Measurements from ENCODE around the gene INSRR. TPM values are rescaled to one million over a fixed set of nuclear protein-coding genes. Genes with fewer than 3 reads are reported as not detected.

Gene INSRR
- total RNA-seq, 6 experiments from 2014 or later = not detected

DNA sequence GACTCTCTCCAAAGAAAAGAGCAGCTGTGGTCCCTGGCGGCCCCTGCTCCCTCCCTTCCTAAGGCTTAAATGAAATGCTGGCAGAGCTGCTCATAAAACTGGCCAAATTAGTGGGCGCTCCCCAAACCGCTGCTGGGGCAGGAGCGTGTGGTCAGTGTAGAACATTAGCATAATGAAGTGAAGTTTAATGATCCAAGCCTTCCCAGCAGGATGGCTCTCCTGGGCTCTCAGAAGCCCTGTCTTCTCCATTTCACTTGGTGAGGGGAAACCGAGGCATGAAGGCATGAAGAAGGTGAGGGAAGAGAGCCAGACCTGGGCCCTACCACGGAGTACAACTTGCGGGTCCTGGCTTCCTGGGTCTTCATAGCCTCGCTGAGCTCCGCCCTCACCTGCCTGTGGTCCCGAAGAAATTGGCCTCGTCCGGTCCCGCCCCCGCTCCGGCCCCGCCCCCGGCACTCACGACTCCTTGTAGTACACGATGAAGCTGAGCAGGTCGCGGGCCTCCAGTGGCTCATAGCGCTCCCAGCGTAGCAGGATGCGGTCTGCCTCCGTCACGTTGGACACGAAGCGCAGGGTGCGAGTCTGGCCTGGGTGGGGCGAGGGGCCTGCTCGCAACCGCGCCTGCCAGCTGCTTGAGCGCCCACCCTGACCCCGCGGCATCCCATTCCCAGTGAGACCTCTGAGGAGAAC lies 10.3 kb downstream of the INSRR start:
- Mint-ChIP-seq H3K9me3 (no peaks in the 10 kb centered on the region), H3K4me3 (no peak overlapping the region), H3K27ac (no peak overlapping the region), H3K4me1 (ENCODE audit: low read depth) (no peaks in the 10 kb centered on the region), H3K36me3 (ENCODE audit: low read depth) (no peaks in the 10 kb centered on the region), H3K27me3 (ENCODE audit: insufficient read depth) (peaks cover 50% of the 10 kb centered on the region)
- DNase-seq = no peak
- TF ChIP-seq, protein P1, sequence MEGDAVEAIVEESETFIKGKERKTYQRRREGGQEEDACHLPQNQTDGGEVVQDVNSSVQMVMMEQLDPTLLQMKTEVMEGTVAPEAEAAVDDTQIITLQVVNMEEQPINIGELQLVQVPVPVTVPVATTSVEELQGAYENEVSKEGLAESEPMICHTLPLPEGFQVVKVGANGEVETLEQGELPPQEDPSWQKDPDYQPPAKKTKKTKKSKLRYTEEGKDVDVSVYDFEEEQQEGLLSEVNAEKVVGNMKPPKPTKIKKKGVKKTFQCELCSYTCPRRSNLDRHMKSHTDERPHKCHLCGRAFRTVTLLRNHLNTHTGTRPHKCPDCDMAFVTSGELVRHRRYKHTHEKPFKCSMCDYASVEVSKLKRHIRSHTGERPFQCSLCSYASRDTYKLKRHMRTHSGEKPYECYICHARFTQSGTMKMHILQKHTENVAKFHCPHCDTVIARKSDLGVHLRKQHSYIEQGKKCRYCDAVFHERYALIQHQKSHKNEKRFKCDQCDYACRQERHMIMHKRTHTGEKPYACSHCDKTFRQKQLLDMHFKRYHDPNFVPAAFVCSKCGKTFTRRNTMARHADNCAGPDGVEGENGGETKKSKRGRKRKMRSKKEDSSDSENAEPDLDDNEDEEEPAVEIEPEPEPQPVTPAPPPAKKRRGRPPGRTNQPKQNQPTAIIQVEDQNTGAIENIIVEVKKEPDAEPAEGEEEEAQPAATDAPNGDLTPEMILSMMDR (IDR thresholded peaks at IDR 0.05) = no peak

DNA sequence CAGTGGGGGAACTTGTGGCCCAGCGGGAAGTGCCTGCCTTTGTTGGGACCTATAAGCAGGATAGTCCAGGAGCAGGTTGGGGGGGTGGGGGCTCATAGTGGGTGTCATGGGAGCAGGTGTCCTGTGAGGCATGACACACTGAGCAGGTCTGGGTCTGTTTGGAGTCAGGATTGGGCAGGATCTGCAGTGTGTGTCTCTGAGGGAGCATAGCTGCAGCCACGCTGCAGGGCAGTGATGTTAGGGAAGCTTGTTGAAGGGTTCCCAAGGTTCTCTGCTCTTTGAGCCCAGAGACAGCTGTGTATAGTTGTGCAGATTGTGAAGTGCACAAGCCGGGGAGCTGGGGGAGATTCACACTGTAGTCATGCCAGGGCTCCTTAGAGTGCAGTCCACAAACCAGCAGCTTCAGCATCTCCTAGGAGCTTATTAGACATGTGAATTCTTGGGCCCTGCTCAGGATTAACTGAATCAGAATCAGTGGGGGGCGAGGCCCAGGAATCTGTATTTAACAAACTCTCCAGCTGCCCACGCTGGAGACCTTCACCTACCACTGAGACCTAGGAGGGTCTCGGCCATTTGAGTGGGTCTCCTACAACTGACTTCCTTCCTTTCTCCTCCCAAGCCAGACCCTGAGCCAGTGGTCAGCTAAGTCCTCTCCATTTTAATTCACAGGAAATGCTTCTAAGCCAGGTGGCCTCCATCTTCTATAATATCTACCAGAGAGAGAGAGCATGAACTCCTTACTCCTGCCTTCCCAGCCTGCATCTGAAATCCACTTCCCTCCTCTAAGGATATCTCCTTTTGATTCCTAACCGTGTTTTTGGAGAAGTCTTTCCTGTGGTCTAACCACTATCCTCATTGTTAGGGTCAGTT lies 11.1 kb downstream of the INSRR start:
- Mint-ChIP-seq H3K36me3 (ENCODE audit: low read depth) (no peaks in the 10 kb centered on the region), H3K27me3 (ENCODE audit: insufficient read depth) (peaks cover 48% of the 10 kb centered on the region), H3K9me3 (no peaks in the 10 kb centered on the region), H3K4me1 (ENCODE audit: low read depth) (no peaks in the 10 kb centered on the region), H3K27ac (no peak overlapping the region), H3K4me3 (no peak overlapping the region)
- TF ChIP-seq, protein P1 (IDR thresholded peaks at IDR 0.05) = no peak
- DNase-seq = no peak

DNA sequence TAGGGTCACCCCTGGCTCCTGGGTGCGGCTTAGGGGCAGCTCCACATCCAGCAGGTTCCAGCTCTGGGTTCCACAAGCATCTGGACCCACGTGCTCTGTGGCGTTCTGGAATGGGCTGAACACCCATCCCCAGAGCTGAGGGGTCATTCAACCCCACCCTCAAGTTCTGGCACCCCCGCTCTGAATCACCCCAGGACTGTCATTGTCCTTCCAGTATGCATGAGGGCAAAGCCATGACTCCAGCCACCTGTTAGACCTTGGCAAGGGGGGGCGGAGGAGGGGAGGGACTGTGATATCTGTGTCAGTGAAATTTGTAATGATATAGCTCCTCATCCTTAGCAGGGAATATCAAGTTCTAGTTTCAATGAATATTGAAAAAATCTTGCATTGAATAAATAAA lies 12.3 kb downstream of the INSRR start:
- Mint-ChIP-seq H3K27me3 (ENCODE audit: insufficient read depth) (peaks cover 42% of the 10 kb centered on the region), H3K36me3 (ENCODE audit: low read depth) (no peaks in the 10 kb centered on the region), H3K9me3 (no peaks in the 10 kb centered on the region), H3K4me3 (no peak overlapping the region), H3K27ac (no peak overlapping the region), H3K4me1 (ENCODE audit: low read depth) (no peaks in the 10 kb centered on the region)
- TF ChIP-seq, protein P1 (IDR thresholded peaks at IDR 0.05) = no peak
- DNase-seq = no peak

DNA sequence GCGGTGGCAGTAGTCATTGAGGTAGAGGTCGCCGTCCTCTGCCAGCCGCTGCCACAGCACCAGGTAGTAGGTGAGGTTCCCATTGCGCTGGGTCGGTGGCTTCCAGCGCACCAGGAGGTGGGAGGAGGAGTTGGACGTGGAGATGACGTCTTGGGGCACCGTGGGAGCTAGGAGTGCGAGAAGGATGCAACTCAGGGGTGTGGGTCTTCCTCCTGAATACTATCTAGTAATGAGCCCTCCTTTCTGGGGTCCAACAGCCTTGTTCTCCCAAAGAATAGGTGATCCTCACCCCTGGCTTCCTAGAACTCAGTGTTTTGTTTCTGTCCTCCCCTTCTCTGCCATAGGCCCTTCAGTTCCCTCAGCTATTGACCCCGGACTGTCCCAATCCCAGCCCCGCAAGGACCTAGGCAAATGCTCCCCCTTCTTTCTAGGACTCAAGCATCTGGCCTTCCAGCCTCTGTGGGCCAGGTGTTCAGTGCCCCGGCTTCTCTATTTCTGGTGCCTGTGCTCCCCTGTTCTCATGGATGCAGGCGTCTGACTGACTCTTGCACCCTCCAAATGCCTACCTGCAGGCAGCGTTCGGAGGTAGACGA lies 12.9 kb downstream of the INSRR start:
- H3K27me3 Mint-ChIP-seq (ENCODE audit: insufficient read depth) = peaks cover 47% of the 10 kb centered on the region
- TF ChIP-seq, protein P1 (IDR thresholded peaks at IDR 0.05) = no peak
- no peaks in the 10 kb centered on the region for H3K9me3 Mint-ChIP-seq

DNA sequence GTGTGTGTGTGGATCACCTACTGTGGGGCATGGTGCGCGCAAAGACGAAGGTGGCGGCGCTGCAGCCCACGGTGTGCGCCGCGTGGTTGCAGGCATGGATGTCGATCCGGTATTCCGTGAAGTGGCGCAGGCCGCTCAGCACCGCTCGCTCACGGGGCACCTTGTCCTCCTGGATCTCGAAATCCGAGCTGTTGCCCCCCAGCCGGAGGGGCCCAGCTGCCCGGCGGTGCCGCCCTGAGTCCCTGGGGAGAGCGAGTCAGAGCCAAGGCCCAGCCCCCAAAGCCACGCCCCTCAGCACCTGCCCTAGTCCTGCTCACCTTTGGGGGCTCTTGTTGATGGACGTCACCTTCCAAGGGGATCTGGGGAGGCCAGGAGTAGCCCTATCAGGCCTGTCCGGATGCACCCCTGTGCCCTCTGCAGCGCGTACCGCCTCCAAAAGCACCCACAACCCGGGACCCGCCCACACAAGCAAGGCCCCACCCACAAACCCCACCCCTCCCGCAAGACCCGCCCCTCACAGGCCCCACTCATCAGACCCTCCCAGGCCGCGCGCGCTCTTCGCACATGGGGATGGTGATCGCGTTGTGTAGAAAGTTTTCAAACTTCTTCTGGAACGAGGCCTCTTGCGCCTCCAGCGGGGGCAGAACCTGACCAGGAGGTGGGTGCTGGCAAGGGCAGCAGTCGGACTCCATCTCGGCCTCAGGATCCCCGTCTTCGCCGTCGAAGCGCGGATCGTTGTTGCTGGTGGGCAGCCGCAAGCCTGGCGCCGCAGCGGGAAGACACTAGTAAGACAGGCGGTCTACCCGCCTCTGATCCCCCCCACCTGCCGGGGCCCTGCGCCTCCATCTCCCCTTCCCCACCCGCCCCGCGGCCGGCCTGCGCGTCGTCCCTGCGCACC lies 13.6 kb downstream of the INSRR start:
- H3K4me1 Mint-ChIP-seq (ENCODE audit: low read depth) = no peaks in the 10 kb centered on the region
- no peak overlapping the region for H3K4me3 Mint-ChIP-seq
- no peak overlapping the region for H3K27ac Mint-ChIP-seq
- no peak for DNase-seq
- H3K36me3 Mint-ChIP-seq (ENCODE audit: low read depth) = no peaks in the 10 kb centered on the region
- TF ChIP-seq, protein P1 (IDR thresholded peaks at IDR 0.05) = no peak
- peaks cover 51% of the 10 kb centered on the region for H3K27me3 Mint-ChIP-seq (ENCODE audit: insufficient read depth)
- no peaks in the 10 kb centered on the region for H3K9me3 Mint-ChIP-seq

More for the DNA sequence above, 12.9 kb downstream of the INSRR start:
- Mint-ChIP-seq H3K36me3 (ENCODE audit: low read depth) (no peaks in the 10 kb centered on the region), H3K4me1 (ENCODE audit: low read depth) (no peaks in the 10 kb centered on the region), H3K4me3 (no peak overlapping the region), H3K27ac (no peak overlapping the region)
- DNase-seq = no peak

All from HFFc6 (cell line).